Endothelial cell of umbilical vein (primary cell): ENCODE results near the gene RAPH1. TPM values are rescaled to one million over a fixed set of nuclear protein-coding genes. Genes with fewer than 3 reads are reported as not detected.

Source experiments
- BruUV-seq: library from RNA; stranded (reverse); fragments of 400-500 nt; replicated peaks from 2 replicates; lab custom pipeline; 2021; lab: Mats Ljungman, UMichigan
- CTCF ChIA-PET: fragments of 300-600, 350-600 bp; sonication (Branson Sonifier 250); formaldehyde crosslinking; loops from one replicate; lab custom pipeline; 2021; ENCODE audit warnings: antibody characterized with exemption, inconsistent platforms; lab: Charles Lee
- POLR2A ChIA-PET: fragments of 300-600, 350-600 bp; sonication (Branson Sonifier 250); formaldehyde crosslinking; loops from one replicate; lab custom pipeline; 2021; ENCODE audit warnings: antibody characterized with exemption, inconsistent platforms; lab: Charles Lee
- DNase-seq: peaks from one replicate; pipeline ENCODE4 v3.0.0-alpha.2; 2011; ENCODE audit warnings: low read depth, low spot score
- FAIRE-seq: peaks from 2 replicates; lab custom pipeline; 2011; peaks lifted over from hg19 to GRCh38; lab: Jason Lieb, UNC
- H2AFZ ChIP-seq: 2 replicates; pipeline ENCODE4 v1.6.0; 2012; ENCODE audit warnings: low read depth, low read length, control low read depth, inconsistent platforms
- H3K27ac ChIP-seq: 2 replicates; pipeline ENCODE4 v1.5.1; 2011; ENCODE audit warnings: low read depth, mild to moderate bottlenecking, control low read depth, low read length, moderate library complexity; ENCODE audit not compliant: insufficient read depth
- H3K27me3 ChIP-seq, 2 experiments: 2 replicates each; pipeline versions ENCODE4 v1.6.0 to v1.6.1; 2011; ENCODE audit warnings: low read length in 2 of 2, mixed read lengths in 1 of 2; ENCODE audit not compliant: control insufficient read depth in 2 of 2, insufficient read depth in 2 of 2
- H3K36me3 ChIP-seq, 2 experiments: 2 replicates in 1 of 2; 3 replicates in 1 of 2; pipeline ENCODE4 v1.5.1; 2011; ENCODE audit warnings: low read length in 2 of 2, mild to moderate bottlenecking in 1 of 2, moderate library complexity in 1 of 2; ENCODE audit not compliant: control insufficient read depth in 2 of 2, insufficient read depth in 2 of 2; ENCODE audit errors: extremely low read depth in 1 of 2
- H3K4me1 ChIP-seq: 3 replicates; pipeline ENCODE4 v1.5.1; 2011; ENCODE audit warnings: mild to moderate bottlenecking, low read length; ENCODE audit not compliant: control insufficient read depth, insufficient read depth; ENCODE audit errors: extremely low read depth
- H3K4me2 ChIP-seq: 2 replicates; pipeline ENCODE4 v1.6.1; 2011; ENCODE audit warnings: low read length, control low read depth, mixed read lengths; ENCODE audit not compliant: insufficient read depth
- H3K4me3 ChIP-seq, 3 experiments: fragments of 200-600 bp in 1 of 3; sonication (generic), shearing (Covaris generic) in 1 of 3; replicated peaks in 1 of 3; 2 replicates each; pipeline ENCODE4 v1.5.1; 2011 to 2016; ENCODE audit warnings: control low read depth in 3 of 3, low read length in 3 of 3, mild to moderate bottlenecking in 2 of 3, inconsistent platforms in 1 of 3, low read depth in 1 of 3, moderate library complexity in 1 of 3; ENCODE audit not compliant: insufficient read depth in 1 of 3
- H3K79me2 ChIP-seq: 2 replicates; pipeline ENCODE4 v1.6.0; 2012; ENCODE audit warnings: low read length, inconsistent platforms; ENCODE audit not compliant: control insufficient read depth, insufficient read depth
- H3K9ac ChIP-seq: replicated peaks from 2 replicates; pipeline ENCODE3; 2011; ENCODE audit warnings: low read length, control low read depth; ENCODE audit not compliant: insufficient read depth; ENCODE audit errors: extremely low read depth
- H3K9me1 ChIP-seq: replicated peaks from 3 replicates; pipeline ENCODE4 v1.6.0; 2011; ENCODE audit warnings: mild to moderate bottlenecking, low read length; ENCODE audit not compliant: control insufficient read depth, insufficient read depth; ENCODE audit errors: extremely low read depth
- H3K9me3 ChIP-seq: replicated peaks from 2 replicates; pipeline ENCODE4 v1.5.1; 2012; ENCODE audit warnings: low read length, inconsistent platforms; ENCODE audit not compliant: control insufficient read depth, insufficient read depth
- H4K20me1 ChIP-seq: replicated peaks from 2 replicates; pipeline ENCODE3; 2011; ENCODE audit warnings: mild to moderate bottlenecking, low read length; ENCODE audit not compliant: control insufficient read depth, insufficient read depth; ENCODE audit errors: extremely low read depth
- CTCF ChIP-seq, 2 donors: IDR thresholded peaks; 1 replicate in 1 of 2; 2 replicates in 1 of 2; pipeline ENCODE4 v1.5.1; 2011; ENCODE audit warnings: low read length in 2 of 2, mild to moderate bottlenecking in 2 of 2, moderate library complexity in 2 of 2, control low read depth in 1 of 2, inconsistent platforms in 1 of 2, low read depth in 1 of 2; ENCODE audit not compliant: insufficient read depth in 1 of 2; ENCODE audit errors: extremely low read depth in 1 of 2
- EZH2 ChIP-seq: IDR thresholded peaks from 2 replicates; pipeline ENCODE4 v1.6.1; 2012; ENCODE audit warnings: borderline replicate concordance, low read depth, mild to moderate bottlenecking, moderate library complexity, low read length, inconsistent platforms; ENCODE audit not compliant: severe bottlenecking
- GATA2 ChIP-seq: IDR thresholded peaks from 2 replicates; pipeline ENCODE4 v1.7.0; 2011; ENCODE audit warnings: low read depth, mild to moderate bottlenecking, moderate library complexity, mixed read lengths, low read length; ENCODE audit not compliant: insufficient read length, insufficient read depth
- MYC ChIP-seq: IDR thresholded peaks from one replicate; pipeline ENCODE4 v1.6.1; 2011; ENCODE audit warnings: mild to moderate bottlenecking, low read depth, low read length
- POLR2A ChIP-seq: IDR thresholded peaks from 2 replicates; pipeline ENCODE4 v1.6.1; 2012; ENCODE audit warnings: low read depth, mild to moderate bottlenecking, control low read depth, low read length
- dilution Hi-C: fragments of 300-500 bp; cut with MboI; formaldehyde crosslinking; loops from one replicate; pipeline ENCODE4 v1.15.0; 2019; ENCODE audit warnings: low sequenced_read_pairs; ENCODE audit not compliant: extremely low pct_ligation_motif_present
- intact Hi-C: fragments of 100-400 bp; cut with micrococcal nuclease; formaldehyde crosslinking; loops from one replicate; pipeline ENCODE4 v1.10.0; 2022
- polyA plus RNA-seq, 4 experiments: library from polyadenylated mRNA; depleted of rRNA in 3 of 4; stranded (reverse) in 3 of 4; unstranded in 1 of 4; fragments of >200 nt; gene quantifications; 2 replicates each; pipeline versions ENCODE4 v1.2.1 to v1.2.3, GENCODE V29; 2011 to 2012; ENCODE audit warnings: missing spikeins in 1 of 4
- total RNA-seq: library from RNA; stranded (reverse); gene quantifications from 2 replicates; pipeline ENCODE4 v1.2.3, GENCODE V29; 2021

The RAPH1 gene
- total and polyA plus RNA-seq, 2 donors (not counting 3 experiments of a cell fraction or from before 2014, with no cell fraction given), result 5.1 to 59.5 TPM

- intact Hi-C loops, result no loop called here
- H2AFZ ChIP-seq, result no peak overlapping the region
- POLR2A ChIA-PET, result no interaction called here
- FAIRE-seq (no peak), DNase-seq (no peak)
- peak overlapping the region; percentile 94 for H3K4me2 ChIP-seq
- H3K36me3 ChIP-seq, result no peaks in the 10 kb centered on the region
- H3K9me3 ChIP-seq, result no peaks in the 10 kb centered on the region
- dilution Hi-C loops, result no loop called here
- no peak for TF ChIP-seq CTCF (IDR thresholded peaks at IDR 0.05; ENCODE audit: extremely low read depth in 1 of 2, insufficient read depth in 1 of 2, low read depth in 1 of 2, low read length in 2 of 2)
- TF ChIP-seq POLR2A, result no peak
- no peak for TF ChIP-seq MYC
- H3K27ac ChIP-seq, result no peak overlapping the region
- no peaks in the 10 kb centered on the region for H3K27me3 ChIP-seq
- no peak overlapping the region for H3K9ac ChIP-seq
- peaks cover 35% of the 10 kb centered on the region for H3K4me1 ChIP-seq
- H3K4me3 ChIP-seq, result no peak overlapping the region
- no peaks in the 10 kb centered on the region for H3K9me1 ChIP-seq
- H3K79me2 ChIP-seq, result peaks cover 88% of the 10 kb centered on the region
- CTCF ChIA-PET, result interaction anchor here (0.7 to 1.1 kb wide), 3 partner anchors 10 to 1373 kb away, joined by 3 to 5 read pairs (median 3); no protein-coding TSS in a partner anchor
- H4K20me1 ChIP-seq, result peaks cover 5% of the 10 kb centered on the region
- no TSS peak for BruUV-seq
Measured at GRCh38 chr2:203501873-203502272, 33.2 kb downstream of the RAPH1 start.

- Histone ChIP-seq H3K9me1 (no peaks in the 10 kb centered on the region), H3K36me3 (no peaks in the 10 kb centered on the region), H2AFZ (no peak overlapping the region), H3K4me2 (peak overlapping the region; percentile 94), H3K4me1 (peaks cover 35% of the 10 kb centered on the region), H3K4me3 (peak overlapping the region in 1 of 3 experiments; percentile 44), H3K9me3 (no peaks in the 10 kb centered on the region), H3K79me2 (peaks cover 91% of the 10 kb centered on the region), H4K20me1 (peaks cover 5% of the 10 kb centered on the region), H3K27me3 (no peaks in the 10 kb centered on the region), H3K27ac (peak overlapping the region; percentile 26), H3K9ac (no peak overlapping the region)
- ChIA-PET POLR2A (no interaction called here), CTCF (interaction anchor here (0.8 kb wide), 1 partner anchor 314 kb away, joined by 3 read pairs; no protein-coding TSS in a partner anchor)
- FAIRE-seq (peak; percentile 74), DNase-seq (peak; percentile 46)
- TF ChIP-seq EZH2 (no peak), GATA2 (peak; percentile 45)
- dilution Hi-C loops (no loop called here), intact Hi-C loops (no loop called here)
- no TSS peak for BruUV-seq
Measured at GRCh38 chr2:203500951-203501350, 34.1 kb downstream of the RAPH1 start.
